Activated CD4-positive, CD25-positive, alpha-beta regulatory T cell (primary cell): ENCODE data around the gene ACAN.

ENCODE experiments used
- DNase-seq, 4 experiments: peaks; one replicate each; lab custom pipeline; 2025; lab: John Stamatoyannopoulos, UW

The ACAN gene

GRCh38 chr15:88803241-88803919, at the start of gene ACAN:
TSS of gene ACAN (plus strand) at chr15:88803436. CDS start at chr15:88836207, 32,771 bp downstream.
- no peak for DNase-seq

GRCh38 chr15:88756521-88756920, 46.7 kb upstream of the ACAN start:
- DNase-seq = no peak

GRCh38 chr15:88756921-88757320, 46.3 kb upstream of the ACAN start:
- no peak for DNase-seq

- no peak for DNase-seq
Observed at GRCh38 chr15:88759872-88760271, 43.4 kb upstream of the ACAN start.

GRCh38 chr15:88764448-88764847, 38.8 kb upstream of the ACAN start:
- DNase-seq = no peak

GRCh38 chr15:88765212-88765611, 38.0 kb upstream of the ACAN start:
- DNase-seq = no peak

GRCh38 chr15:88769161-88769971, 33.9 kb upstream of the ACAN start:
- no peak for DNase-seq

GRCh38 chr15:88775776-88776175, 27.5 kb upstream of the ACAN start:
- DNase-seq = no peak

- no peak for DNase-seq
Observed at GRCh38 chr15:88776646-88777045, 26.6 kb upstream of the ACAN start.

GRCh38 chr15:88779944-88780343, 23.3 kb upstream of the ACAN start:
- no peak for DNase-seq

- no peak for DNase-seq
Observed at GRCh38 chr15:88782465-88782864, 20.8 kb upstream of the ACAN start.

- no peak for DNase-seq
Observed at GRCh38 chr15:88785217-88785616, 18.0 kb upstream of the ACAN start.

- no peak for DNase-seq
Observed at GRCh38 chr15:88788036-88788435, 15.2 kb upstream of the ACAN start.

- DNase-seq = no peak
Observed at GRCh38 chr15:88788816-88789215, 14.4 kb upstream of the ACAN start.

GRCh38 chr15:88790486-88790885, 12.8 kb upstream of the ACAN start:
- DNase-seq = no peak

GRCh38 chr15:88791637-88792036, 11.6 kb upstream of the ACAN start:
- DNase-seq = no peak

- no peak for DNase-seq
Observed at GRCh38 chr15:88792342-88793282, 10.6 kb upstream of the ACAN start.

- no peak for DNase-seq
Observed at GRCh38 chr15:88794001-88794400, 9.2 kb upstream of the ACAN start.

GRCh38 chr15:88797663-88798339, 5.4 kb upstream of the ACAN start:
- no peak for DNase-seq

GRCh38 chr15:88799341-88799740, 3.9 kb upstream of the ACAN start:
- DNase-seq = no peak

- DNase-seq = no peak
Observed at GRCh38 chr15:88800026-88800425, 3.2 kb upstream of the ACAN start.

- no peak for DNase-seq
Observed at GRCh38 chr15:88800738-88801137, 2.5 kb upstream of the ACAN start.
